Spinal cord (tissue), 10 donors: ENCODE measurements around the gene TYW3. TPM values are rescaled to one million over a fixed set of nuclear protein-coding genes. Genes with fewer than 3 reads are reported as not detected.

Source experiments
- DNase-seq, 6 donors: peaks; one replicate each; pipeline versions ENCODE4 v3.0.0 to v3.0.0-alpha.2; 2013 to 2015; ENCODE audit warnings: low spot score in 6 of 6, low read depth in 4 of 6
- H3K27ac ChIP-seq: one replicate; pipeline ENCODE4 v1.5.1; 2013; ENCODE audit warnings: low read depth, low read length, control low read depth
- H3K27me3 ChIP-seq: one replicate; pipeline ENCODE4 v1.6.1; 2013; ENCODE audit warnings: low read length; ENCODE audit not compliant: control insufficient read depth, insufficient read depth
- H3K36me3 ChIP-seq: one replicate; pipeline ENCODE4 v1.6.1; 2013; ENCODE audit warnings: low read length; ENCODE audit not compliant: control insufficient read depth, insufficient read depth
- H3K4me1 ChIP-seq: one replicate; pipeline ENCODE4 v1.6.1; 2013; ENCODE audit warnings: low read length; ENCODE audit not compliant: control insufficient read depth, insufficient read depth
- H3K4me3 ChIP-seq: one replicate; pipeline ENCODE4 v1.5.1; 2013; ENCODE audit warnings: low read depth, low read length, control low read depth
- H3K9me3 ChIP-seq: one replicate; pipeline ENCODE4 v1.6.1; 2013; ENCODE audit warnings: low read length; ENCODE audit not compliant: control insufficient read depth, insufficient read depth
- WGBS: methylation state at CpG from one replicate; pipeline ENCODE4 v1.1.5; 2013; ENCODE audit warnings: missing lambda C conversion rate; ENCODE audit not compliant: insufficient coverage; 5-methylcytosine and 5-hydroxymethylcytosine counted together
- polyA plus RNA-seq, 2 donors: library from polyadenylated mRNA; unstranded; fragments of 120-200 nt; gene quantifications; one replicate each; pipeline ENCODE4 v1.2.1, GENCODE V29; 2013; ENCODE audit not compliant: insufficient read length in 2 of 2
- total RNA-seq, 2 donors: library from RNA; depleted of rRNA in 1 of 2; stranded (reverse); fragments of 120-200 nt in 1 of 2; fragments of >200 nt in 1 of 2; gene quantifications; one replicate each; pipeline versions ENCODE4 v1.2.3 to v1.2.4, GENCODE V29; 2013 to 2014
- donor health status: healthy.

The TYW3 gene
- total and polyA plus RNA-seq, 4 donors, result 14.5 to 19.7 (median 18.0) TPM

DNA sequence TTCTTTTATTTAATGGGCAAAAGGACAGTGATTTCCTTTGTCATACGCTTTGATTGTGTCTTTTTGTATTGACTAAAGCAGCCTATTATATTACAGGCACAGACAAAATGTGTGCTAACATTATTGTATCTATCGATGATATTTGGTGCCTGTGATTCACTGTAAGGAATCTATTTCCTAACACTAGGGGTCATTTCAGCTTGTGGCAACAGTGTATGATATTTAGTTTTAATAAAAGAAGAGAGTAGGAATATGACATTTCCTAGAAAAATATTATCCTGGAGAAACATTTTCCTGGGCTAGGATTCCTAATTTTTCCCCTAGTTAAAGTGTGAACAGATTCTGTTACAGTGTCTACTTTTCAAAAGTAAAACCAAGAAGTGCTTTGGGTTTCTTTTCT lies 42.8 kb downstream of the TYW3 start:
- peak in 1 of 6 donors; percentile 7 for DNase-seq
- Histone ChIP-seq H3K9me3 (no peaks in the 10 kb centered on the region), H3K27ac (no peak overlapping the region), H3K27me3 (no peaks in the 10 kb centered on the region), H3K36me3 (no peaks in the 10 kb centered on the region), H3K4me1 (no peaks in the 10 kb centered on the region), H3K4me3 (no peak overlapping the region)
- WGBS, result no CpG with 5 or more reads among the region's 2 CpGs

GRCh38 chr1:74777525-74777924 lies 44.6 kb downstream of the TYW3 start:
- no peaks in the 10 kb centered on the region for H3K36me3 ChIP-seq
- H3K27me3 ChIP-seq, result no peaks in the 10 kb centered on the region
- no CpG with 5 or more reads among the region's 1 CpG for WGBS
- H3K9me3 ChIP-seq, result no peaks in the 10 kb centered on the region
- H3K27ac ChIP-seq, result no peak overlapping the region
- H3K4me1 ChIP-seq, result no peaks in the 10 kb centered on the region
- no peak overlapping the region for H3K4me3 ChIP-seq
- DNase-seq, result no peak

- H3K4me1 ChIP-seq, result no peaks in the 10 kb centered on the region
- H3K36me3 ChIP-seq, result no peaks in the 10 kb centered on the region
- DNase-seq, result no peak
Measured at GRCh38 chr1:74779750-74780149, 46.8 kb downstream of the TYW3 start.

GRCh38 chr1:74780594-74780993 lies 47.6 kb downstream of the TYW3 start:
- no peaks in the 10 kb centered on the region for H3K4me1 ChIP-seq
- no peak overlapping the region for H3K4me3 ChIP-seq
- no CpG with 5 or more reads among the region's 2 CpGs for WGBS
- no peak for DNase-seq
- H3K36me3 ChIP-seq, result no peaks in the 10 kb centered on the region
- H3K27ac ChIP-seq, result no peak overlapping the region
- no peaks in the 10 kb centered on the region for H3K27me3 ChIP-seq
- no peaks in the 10 kb centered on the region for H3K9me3 ChIP-seq

More at GRCh38 chr1:74779750-74780149, 46.8 kb downstream of the TYW3 start:
- Histone ChIP-seq H3K27ac (no peak overlapping the region), H3K27me3 (no peaks in the 10 kb centered on the region), H3K9me3 (no peaks in the 10 kb centered on the region), H3K4me3 (no peak overlapping the region)

DNA sequence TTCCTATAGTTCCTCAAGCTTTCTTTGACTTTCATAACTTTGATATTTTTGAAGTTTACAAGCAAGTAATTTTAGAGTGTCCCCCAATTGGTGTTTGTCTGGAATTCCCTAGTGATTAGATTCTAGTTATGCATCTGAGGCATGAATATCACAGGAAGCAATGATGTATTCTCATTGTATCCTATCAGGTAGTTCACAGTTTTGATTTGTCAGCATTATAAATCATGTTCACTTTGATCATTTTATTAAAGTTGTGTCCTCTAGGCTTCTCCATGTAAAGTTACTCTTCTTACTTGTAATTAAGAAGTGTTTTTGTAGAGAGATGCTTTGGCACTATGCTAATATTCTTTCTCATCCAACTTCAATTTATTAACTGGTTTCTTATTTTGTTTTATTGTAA lies 53.0 kb downstream of the TYW3 start:
- H3K9me3 ChIP-seq, result no peaks in the 10 kb centered on the region

GRCh38 chr1:74790453-74790852 lies 57.5 kb downstream of the TYW3 start:
- Histone ChIP-seq H3K36me3 (no peaks in the 10 kb centered on the region), H3K27me3 (no peaks in the 10 kb centered on the region), H3K27ac (no peak overlapping the region), H3K4me1 (no peaks in the 10 kb centered on the region), H3K9me3 (no peaks in the 10 kb centered on the region), H3K4me3 (no peak overlapping the region)
- DNase-seq, result no peak

More for the DNA sequence above, 53.0 kb downstream of the TYW3 start:
- Histone ChIP-seq H3K27me3 (no peaks in the 10 kb centered on the region), H3K4me3 (no peak overlapping the region), H3K27ac (no peak overlapping the region), H3K36me3 (no peaks in the 10 kb centered on the region), H3K4me1 (no peaks in the 10 kb centered on the region)
- DNase-seq, result no peak

DNA sequence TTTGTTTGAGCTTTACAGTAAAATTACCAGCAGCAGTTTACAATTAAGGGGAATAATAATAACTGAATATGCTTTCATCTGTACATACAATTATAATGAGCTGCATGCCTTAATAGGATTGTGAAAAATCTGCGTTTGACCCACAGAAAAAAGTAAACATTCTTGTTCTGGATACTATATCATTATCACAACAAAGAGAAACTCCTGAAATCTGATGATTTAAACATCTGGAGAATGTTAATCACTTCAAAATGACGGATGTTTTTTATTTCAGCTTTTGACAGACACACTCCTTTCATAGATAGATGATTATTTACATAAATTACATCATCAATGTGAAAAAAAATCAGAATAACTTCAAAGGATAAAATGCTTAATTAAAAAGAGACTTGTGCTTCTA lies 58.5 kb downstream of the TYW3 start:
- Histone ChIP-seq H3K9me3 (no peaks in the 10 kb centered on the region), H3K4me3 (no peak overlapping the region), H3K4me1 (no peaks in the 10 kb centered on the region), H3K27me3 (no peaks in the 10 kb centered on the region), H3K36me3 (no peaks in the 10 kb centered on the region), H3K27ac (no peak overlapping the region)
- no peak for DNase-seq
- no CpG with 5 or more reads among the region's 2 CpGs for WGBS

DNA sequence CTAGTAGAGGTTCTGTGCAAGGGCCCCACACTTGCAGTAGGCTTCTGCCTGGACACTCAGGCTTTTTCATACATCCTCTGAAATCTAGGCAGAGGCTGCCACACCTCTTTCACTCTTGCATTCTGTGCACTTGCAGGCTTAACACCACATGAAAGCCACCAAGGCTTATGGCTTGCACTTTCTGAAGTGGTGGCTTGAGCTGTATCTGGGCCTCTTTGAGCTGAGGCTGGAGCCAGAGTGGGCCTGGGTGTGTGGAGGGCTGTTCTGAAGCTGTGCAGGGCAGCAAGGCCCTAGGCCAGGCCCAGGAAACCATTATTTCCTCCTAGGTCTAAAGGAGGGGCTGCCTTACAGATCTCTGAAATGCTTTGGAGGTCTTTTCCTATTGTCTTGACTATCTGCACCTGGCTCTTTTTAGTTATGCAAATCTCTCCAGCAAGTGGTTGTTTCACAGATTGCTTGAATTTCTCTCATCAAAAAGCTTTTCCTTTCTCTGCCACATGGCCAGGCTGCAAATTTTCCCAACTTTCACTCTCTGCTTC lies 66.2 kb downstream of the TYW3 start:
- Histone ChIP-seq H3K9me3 (no peaks in the 10 kb centered on the region), H3K4me3 (no peak overlapping the region), H3K36me3 (no peaks in the 10 kb centered on the region), H3K4me1 (no peaks in the 10 kb centered on the region), H3K27me3 (no peaks in the 10 kb centered on the region), H3K27ac (no peak overlapping the region)
- no peak for DNase-seq

DNA sequence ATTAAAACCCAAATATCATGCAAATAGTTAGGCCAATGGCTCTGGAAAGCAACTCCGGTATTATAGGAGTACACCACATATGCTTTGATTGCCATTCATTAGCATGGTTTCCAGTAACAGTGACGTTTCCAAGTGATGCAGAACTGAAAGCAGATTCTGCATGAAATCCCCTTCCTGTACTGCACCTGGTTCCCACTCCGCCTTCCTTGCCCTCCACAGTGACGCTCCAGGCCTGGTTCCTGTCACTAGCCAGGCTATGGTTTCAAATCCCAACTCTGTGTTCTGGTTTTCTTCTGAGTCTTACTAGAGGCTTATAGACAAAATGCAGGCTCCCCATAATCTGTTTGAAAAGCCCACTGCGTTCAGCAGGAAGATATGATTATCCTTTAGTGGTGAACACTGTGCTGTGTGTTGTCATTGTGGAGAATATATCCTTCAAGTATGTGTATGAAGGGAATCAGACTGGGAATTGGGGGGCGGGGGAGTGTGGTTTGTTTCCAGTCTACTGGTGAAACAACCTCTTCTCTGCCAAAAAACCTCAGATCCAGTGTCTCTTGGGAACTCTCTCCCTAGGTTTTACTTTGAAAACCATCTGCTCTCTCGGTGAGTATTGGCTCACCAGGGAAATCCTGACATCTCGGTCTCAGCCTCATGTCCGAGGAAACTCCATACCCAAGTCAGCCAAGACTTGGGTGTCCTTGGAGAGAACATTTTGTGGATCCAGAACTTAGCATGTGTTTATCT lies 78.7 kb downstream of the TYW3 start:
- DNase-seq, result peak in 1 of 6 donors; percentile 22
- H3K4me1 ChIP-seq, result no peaks in the 10 kb centered on the region
- 77% methylated on average over 8 of the region's 9 CpGs for WGBS
- H3K27me3 ChIP-seq, result no peaks in the 10 kb centered on the region
- no peak overlapping the region for H3K4me3 ChIP-seq
- no peak overlapping the region for H3K27ac ChIP-seq
- H3K36me3 ChIP-seq, result no peaks in the 10 kb centered on the region
- no peaks in the 10 kb centered on the region for H3K9me3 ChIP-seq

- no peaks in the 10 kb centered on the region for H3K27me3 ChIP-seq
- no peak overlapping the region for H3K27ac ChIP-seq
- H3K4me3 ChIP-seq, result no peak overlapping the region
- H3K9me3 ChIP-seq, result no peaks in the 10 kb centered on the region
- no peaks in the 10 kb centered on the region for H3K4me1 ChIP-seq
- 67% methylated on average over 1 of the region's 1 CpG for WGBS
- H3K36me3 ChIP-seq, result no peaks in the 10 kb centered on the region
- no peak for DNase-seq
Measured at GRCh38 chr1:74812180-74812541, 79.2 kb downstream of the TYW3 start.
